GM12878 (cell line): ENCODE measurements around the gene BRI3BP.

Experiments used
- BMI1 ChIP-seq: fragments of 450-650 bp; IDR thresholded peaks from 2 replicates; pipeline ENCODE4 v1.6.1; 2016; ENCODE audit warnings: mild to moderate bottlenecking, moderate library complexity, borderline replicate concordance
- CTCF ChIP-seq, 3 experiments: IDR thresholded peaks in 2 of 3; conservative IDR thresholded peaks in 1 of 3; 2 replicates each; pipeline ENCODE4 v1.5.1; 2011; ENCODE audit warnings: low read depth in 3 of 3, low read length in 3 of 3, mild to moderate bottlenecking in 3 of 3, control low read depth in 2 of 3, moderate library complexity in 2 of 3, inconsistent platforms in 1 of 3, mixed read lengths in 1 of 3; ENCODE audit not compliant: control insufficient read depth in 2 of 3, insufficient read depth in 1 of 3; ENCODE audit errors: extremely low read depth in 1 of 3
- KAT2A ChIP-seq: conservative IDR thresholded peaks from 2 replicates; pipeline ENCODE4 v1.6.1; 2011; ENCODE audit warnings: low read depth, low read length; ENCODE audit not compliant: control insufficient read depth
- MAX ChIP-seq: IDR thresholded peaks from 2 replicates; pipeline ENCODE4 v1.6.1; 2012; ENCODE audit warnings: low read depth, low read length, improper control_type of control experiment
- POLR2A ChIP-seq: IDR thresholded peaks from 2 replicates; pipeline ENCODE4 v1.6.1; 2011; ENCODE audit warnings: low read depth, mild to moderate bottlenecking, low read length
- RBBP5 ChIP-seq: fragments of 200-600 bp; sonication (generic); conservative IDR thresholded peaks from 2 replicates; pipeline ENCODE4 v1.6.1; 2016
- SMC3 ChIP-seq: IDR thresholded peaks from 2 replicates; pipeline ENCODE4 v1.6.1; 2011; ENCODE audit warnings: low read length, improper control_type of control experiment, borderline replicate concordance
- ZNF24 ChIP-seq: fragments of 450-650 bp; IDR thresholded peaks from 2 replicates; pipeline ENCODE4 v1.6.1; 2017; ENCODE audit warnings: antibody characterized with exemption, mild to moderate bottlenecking

DNA sequence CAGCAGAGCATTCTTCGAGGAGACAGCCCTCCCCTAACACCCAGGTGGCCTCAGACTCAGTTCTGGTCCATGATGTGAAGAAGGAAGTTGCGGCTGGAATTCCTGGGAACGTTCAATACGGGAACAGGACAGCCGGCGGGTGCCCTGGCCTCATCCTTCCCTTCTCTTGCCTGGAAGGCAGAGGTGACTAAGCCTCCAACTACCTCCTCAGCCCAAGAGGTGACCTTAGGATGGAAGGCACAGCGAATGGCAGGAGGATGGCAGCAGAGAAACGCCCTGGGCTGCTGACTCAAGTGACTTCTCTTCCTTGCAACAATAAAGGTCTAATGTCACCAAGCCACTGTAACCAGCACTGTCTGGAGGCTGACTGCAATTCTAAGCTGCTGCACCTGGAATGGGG lies 40.6 kb upstream of the BRI3BP start:
- TF ChIP-seq SMC3: no peak
- TF ChIP-seq ZNF24: no peak
- no peak for TF ChIP-seq CTCF (IDR thresholded peaks at IDR 0.05 in 2 of 3, conservative IDR thresholded peaks at IDR 0.05 in 1 of 3; ENCODE audit: control insufficient read depth in 2 of 3, extremely low read depth in 1 of 3, insufficient read depth in 1 of 3, low read depth in 3 of 3, low read length in 3 of 3)
- TF ChIP-seq POLR2A: no peak; the same call in 1 of the 2 replicates
- no peak for TF ChIP-seq RBBP5
- no peak for TF ChIP-seq KAT2A
- no peak for TF ChIP-seq MAX
- TF ChIP-seq BMI1: no peak
